ENCODE results near the gene SCN9A. TPM values are rescaled to one million over a fixed set of nuclear protein-coding genes. Genes with fewer than 3 reads are reported as not detected.

SCN9A gene
- total RNA-seq, 2 experiments from 2014 or later = 0.14 to 0.17 TPM

DNA sequence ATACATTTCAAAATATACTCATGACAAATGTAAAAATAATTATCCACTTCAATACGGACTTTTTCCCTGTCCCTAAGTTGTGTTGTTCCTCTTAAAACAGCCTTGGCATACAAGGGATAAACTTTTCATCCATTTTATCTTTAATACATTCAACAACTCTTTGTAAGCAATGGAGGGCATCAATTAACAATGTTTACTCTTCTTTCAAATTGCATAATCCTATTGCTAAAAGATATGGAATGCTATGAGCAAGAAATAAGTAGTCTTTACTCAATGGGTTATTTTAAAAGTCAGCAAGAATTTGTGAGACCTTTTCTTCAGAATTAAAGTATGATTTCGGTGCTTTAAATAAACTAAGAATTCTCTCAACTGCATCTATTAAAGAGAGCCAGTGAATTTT lies 41.9 kb downstream of the SCN9A start:
- TF ChIP-seq, protein P1, sequence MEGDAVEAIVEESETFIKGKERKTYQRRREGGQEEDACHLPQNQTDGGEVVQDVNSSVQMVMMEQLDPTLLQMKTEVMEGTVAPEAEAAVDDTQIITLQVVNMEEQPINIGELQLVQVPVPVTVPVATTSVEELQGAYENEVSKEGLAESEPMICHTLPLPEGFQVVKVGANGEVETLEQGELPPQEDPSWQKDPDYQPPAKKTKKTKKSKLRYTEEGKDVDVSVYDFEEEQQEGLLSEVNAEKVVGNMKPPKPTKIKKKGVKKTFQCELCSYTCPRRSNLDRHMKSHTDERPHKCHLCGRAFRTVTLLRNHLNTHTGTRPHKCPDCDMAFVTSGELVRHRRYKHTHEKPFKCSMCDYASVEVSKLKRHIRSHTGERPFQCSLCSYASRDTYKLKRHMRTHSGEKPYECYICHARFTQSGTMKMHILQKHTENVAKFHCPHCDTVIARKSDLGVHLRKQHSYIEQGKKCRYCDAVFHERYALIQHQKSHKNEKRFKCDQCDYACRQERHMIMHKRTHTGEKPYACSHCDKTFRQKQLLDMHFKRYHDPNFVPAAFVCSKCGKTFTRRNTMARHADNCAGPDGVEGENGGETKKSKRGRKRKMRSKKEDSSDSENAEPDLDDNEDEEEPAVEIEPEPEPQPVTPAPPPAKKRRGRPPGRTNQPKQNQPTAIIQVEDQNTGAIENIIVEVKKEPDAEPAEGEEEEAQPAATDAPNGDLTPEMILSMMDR (IDR thresholded peaks at IDR 0.05) = no peak
- Histone ChIP-seq H3K4me3 (ENCODE audit: low read length) (no peak overlapping the region), H3K9me3 (ENCODE audit: control insufficient read depth in 1 of 2, insufficient read depth in 1 of 2, low read length in 2 of 2) (no peaks in the 10 kb centered on the region), H3K27ac (ENCODE audit: low read depth in 1 of 2, low read length in 2 of 2) (no peak overlapping the region), H3K36me3 (ENCODE audit: insufficient read depth, low read length) (no peaks in the 10 kb centered on the region), H3K27me3 (ENCODE audit: control insufficient read depth in 1 of 2, insufficient read depth in 2 of 2, low read length in 2 of 2) (no peaks in the 10 kb centered on the region), H3K4me1 (ENCODE audit: insufficient read depth, low read length) (no peaks in the 10 kb centered on the region)
- no peaks in the 10 kb centered on the region for H3K36me3 Mint-ChIP-seq (ENCODE audit: low read depth)
- no peaks in the 10 kb centered on the region for H3K9me3 Mint-ChIP-seq
- ATAC-seq (ENCODE audit: poor library complexity) (no peak), DNase-seq (no peak)
- intact Hi-C loops (cut with DNase I, micrococcal nuclease) = no loop called here
- H3K27me3 Mint-ChIP-seq = no peaks in the 10 kb centered on the region
- ChIA-PET CTCF (no interaction called here), POLR2A (no interaction called here)
- H3K4me1 Mint-ChIP-seq (ENCODE audit: low read depth) = no peaks in the 10 kb centered on the region
- no peak overlapping the region for H3K27ac Mint-ChIP-seq
- H3K4me3 Mint-ChIP-seq = no peak overlapping the region

DNA sequence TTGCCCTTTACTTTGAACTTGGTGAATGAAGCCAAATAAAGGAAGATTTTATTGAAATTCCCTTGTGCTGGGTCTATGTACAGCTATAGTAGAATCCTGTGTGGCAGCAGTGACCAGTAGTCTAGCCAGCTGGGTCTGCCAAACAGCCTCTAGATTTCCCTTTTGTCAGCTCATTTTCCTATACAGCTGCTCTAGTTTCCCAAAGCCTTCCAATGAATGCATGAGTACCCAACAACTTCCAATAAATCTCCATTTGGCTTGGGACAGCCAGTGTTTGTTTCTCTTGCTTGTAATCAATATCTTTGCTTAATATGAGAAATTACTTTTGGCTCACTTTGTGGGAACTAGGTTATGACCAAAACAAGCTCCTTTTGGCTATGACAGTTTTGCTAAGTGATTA lies 43.6 kb downstream of the SCN9A start:
- POLR2A ChIA-PET = no interaction called here
- no peak overlapping the region for H3K27ac Mint-ChIP-seq

DNA sequence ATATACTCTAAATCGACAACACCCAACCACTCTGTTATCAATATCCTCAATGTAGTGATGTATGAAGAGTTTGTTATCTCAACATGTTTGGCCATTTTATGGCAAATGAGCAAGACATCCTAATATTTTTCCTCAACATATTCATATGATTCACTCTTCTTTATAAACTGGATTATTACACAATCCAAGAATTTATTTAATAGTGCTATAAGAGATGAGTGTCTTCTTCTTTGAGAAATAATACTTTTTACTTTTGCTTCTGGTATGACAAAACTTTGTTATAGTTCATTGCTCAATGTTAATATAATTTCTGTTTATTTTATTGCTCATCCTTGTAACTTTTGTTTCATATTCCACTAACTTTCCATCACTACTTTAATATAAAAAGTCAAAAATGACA lies 44.3 kb downstream of the SCN9A start:
- DNase-seq (no peak), ATAC-seq (ENCODE audit: poor library complexity) (no peak)
- no peak overlapping the region for H3K27ac Mint-ChIP-seq
- ChIA-PET CTCF (no interaction called here), POLR2A (no interaction called here)
- Histone ChIP-seq H3K4me1 (ENCODE audit: insufficient read depth, low read length) (no peaks in the 10 kb centered on the region), H3K4me3 (ENCODE audit: low read length) (no peak overlapping the region), H3K27me3 (ENCODE audit: control insufficient read depth in 1 of 2, insufficient read depth in 2 of 2, low read length in 2 of 2) (no peaks in the 10 kb centered on the region), H3K27ac (ENCODE audit: low read depth in 1 of 2, low read length in 2 of 2) (no peak overlapping the region), H3K9me3 (ENCODE audit: control insufficient read depth in 1 of 2, insufficient read depth in 1 of 2, low read length in 2 of 2) (peaks cover 0 to 4% of the 10 kb centered on the region in 2 experiments), H3K36me3 (ENCODE audit: insufficient read depth, low read length) (no peaks in the 10 kb centered on the region)
- TF ChIP-seq, protein P1 (IDR thresholded peaks at IDR 0.05) = no peak
- H3K36me3 Mint-ChIP-seq (ENCODE audit: low read depth) = no peaks in the 10 kb centered on the region
- no peaks in the 10 kb centered on the region for H3K27me3 Mint-ChIP-seq
- no peaks in the 10 kb centered on the region for H3K4me1 Mint-ChIP-seq (ENCODE audit: low read depth)
- no peak overlapping the region for H3K4me3 Mint-ChIP-seq
- no peaks in the 10 kb centered on the region for H3K9me3 Mint-ChIP-seq
- intact Hi-C loops (cut with DNase I, micrococcal nuclease) = no loop called here

More for the DNA sequence above, 43.6 kb downstream of the SCN9A start:
- Mint-ChIP-seq H3K9me3 (no peaks in the 10 kb centered on the region), H3K4me3 (no peak overlapping the region), H3K4me1 (ENCODE audit: low read depth) (no peaks in the 10 kb centered on the region), H3K27me3 (no peaks in the 10 kb centered on the region), H3K36me3 (ENCODE audit: low read depth) (no peaks in the 10 kb centered on the region)
- no peaks in the 10 kb centered on the region for H3K27me3 ChIP-seq (ENCODE audit: control insufficient read depth in 1 of 2, insufficient read depth in 2 of 2, low read length in 2 of 2)
- TF ChIP-seq, protein P1 (IDR thresholded peaks at IDR 0.05) = no peak
- intact Hi-C loops (cut with DNase I, micrococcal nuclease) = no loop called here
- H3K4me3 ChIP-seq (ENCODE audit: low read length) = no peak overlapping the region
- ATAC-seq (ENCODE audit: poor library complexity) = no peak
- CTCF ChIA-PET = no interaction called here
- H3K9me3 ChIP-seq (ENCODE audit: control insufficient read depth in 1 of 2, insufficient read depth in 1 of 2, low read length in 2 of 2) = peaks cover 0 to 2% of the 10 kb centered on the region in 2 experiments
- no peak for DNase-seq
- H3K36me3 ChIP-seq (ENCODE audit: insufficient read depth, low read length) = no peaks in the 10 kb centered on the region
- H3K4me1 ChIP-seq (ENCODE audit: insufficient read depth, low read length) = no peaks in the 10 kb centered on the region
- no peak overlapping the region for H3K27ac ChIP-seq (ENCODE audit: low read depth in 1 of 2, low read length in 2 of 2)

All from CD4-positive, alpha-beta T cell (primary cell).